Erythroblast (primary cell): ENCODE results near the gene ESPL1.
"Not testable (repeated sequence)": the region's sequence is repeated elsewhere in the genome, so short reads cannot be mapped to it uniquely, and the experiment has no call there.

ENCODE experiments used
- DNase-seq, 2 experiments: peaks; one replicate each; lab custom pipeline; 2025; lab: John Stamatoyannopoulos, UW
- GATA1 ChIP-seq: IDR thresholded peaks from 2 replicates; pipeline ENCODE4 v1.6.1; 2011; ENCODE audit warnings: low read depth, mild to moderate bottlenecking, control low read depth, low read length, moderate library complexity
- POLR2A ChIP-seq: IDR thresholded peaks from 2 replicates; pipeline ENCODE4 v1.6.1; 2011; ENCODE audit warnings: mild to moderate bottlenecking, low read length

The ESPL1 gene

DNA sequence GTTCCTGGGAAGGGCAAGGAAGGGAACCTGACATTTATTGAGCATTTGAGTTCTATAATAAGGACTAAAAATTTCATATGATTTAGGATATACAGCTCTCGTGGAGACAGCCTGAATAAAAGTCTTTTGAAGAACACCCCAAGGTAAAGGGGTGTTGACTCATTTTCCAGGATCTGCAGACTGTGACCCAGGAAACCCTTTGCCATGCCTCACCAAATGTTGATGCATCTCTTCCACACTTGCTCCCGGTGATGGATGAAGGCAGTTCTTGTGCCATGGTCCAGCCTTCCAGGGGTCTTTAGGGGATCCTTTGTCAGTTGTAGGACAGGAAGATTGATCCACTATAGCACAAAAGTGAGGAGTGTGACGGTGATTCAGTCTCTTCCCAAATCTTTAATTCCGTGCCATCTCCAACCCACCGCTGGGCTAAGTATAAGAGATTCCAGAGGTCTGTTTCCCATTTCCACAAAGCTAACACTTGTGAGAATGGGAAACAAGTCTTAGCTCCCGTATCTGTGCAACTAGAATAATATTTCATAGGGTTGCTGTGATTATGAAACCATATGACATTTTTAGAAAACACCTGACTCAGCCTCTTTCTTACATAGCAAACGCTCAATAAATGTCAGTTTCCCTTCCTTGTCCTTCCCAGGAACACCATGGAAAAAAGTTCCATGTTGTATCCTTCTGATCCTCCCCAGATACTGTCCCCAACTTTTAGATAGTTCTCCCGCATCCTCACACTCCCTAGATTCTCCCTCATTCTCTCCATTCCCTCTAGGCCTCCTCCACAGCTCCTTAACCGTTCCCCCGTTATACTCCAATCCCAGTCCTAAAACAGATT is 52.5 kb downstream of the ESPL1 start:
- DNase-seq = peak in 1 of 2 experiments; percentile 61
- TF ChIP-seq POLR2A (no peak), GATA1 (no peak)

DNA sequence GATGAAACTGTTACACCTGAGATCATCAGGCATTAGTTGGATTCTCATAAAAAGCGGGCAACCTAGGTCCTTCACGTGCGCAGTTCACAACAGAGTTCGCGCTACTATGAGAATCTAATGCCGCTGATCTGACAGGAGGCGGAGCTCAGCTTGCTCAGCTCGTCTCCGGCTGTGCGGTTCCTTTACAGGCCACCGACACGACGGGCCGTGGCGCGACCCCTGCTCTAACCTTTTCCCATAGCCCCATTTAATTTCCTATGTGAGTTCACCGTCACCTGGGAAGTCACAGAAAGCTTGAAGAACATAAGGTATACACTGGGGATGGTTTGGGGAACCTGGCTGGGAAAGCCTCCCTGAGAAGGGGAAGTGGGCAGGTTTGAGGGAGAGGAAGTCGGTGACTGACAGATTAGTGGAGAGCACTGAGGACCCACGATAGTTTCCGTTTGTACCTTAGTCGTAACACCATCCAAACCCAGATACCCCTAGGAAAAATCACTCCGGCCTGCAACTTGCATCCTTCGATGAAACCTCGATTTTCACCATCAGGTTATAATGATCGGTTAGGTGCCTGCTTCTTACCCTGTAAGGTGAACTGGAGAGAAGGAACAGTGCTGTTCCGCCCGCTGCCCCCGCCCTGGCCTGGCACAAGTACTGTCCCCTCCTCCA is 56.1 kb downstream of the ESPL1 start:
- TF ChIP-seq POLR2A = no peak
- no peak for TF ChIP-seq GATA1
- DNase-seq = peak; percentile 73 to 74

GRCh38 chr12:53324779-53325510 is 56.8 kb downstream of the ESPL1 start:
- TF ChIP-seq POLR2A (peak; percentile 74), GATA1 (no peak)
- peak; percentile 96 to 97 for DNase-seq

- DNase-seq = peak in 1 of 2 experiments; percentile 47
- TF ChIP-seq GATA1 (no peak), POLR2A (no peak)
Measured at GRCh38 chr12:53325511-53326061, 57.5 kb downstream of the ESPL1 start.

GRCh38 chr12:53326460-53327185 is 58.5 kb downstream of the ESPL1 start:
- TF ChIP-seq POLR2A (no peak), GATA1 (no peak)
- no peak for DNase-seq

DNA sequence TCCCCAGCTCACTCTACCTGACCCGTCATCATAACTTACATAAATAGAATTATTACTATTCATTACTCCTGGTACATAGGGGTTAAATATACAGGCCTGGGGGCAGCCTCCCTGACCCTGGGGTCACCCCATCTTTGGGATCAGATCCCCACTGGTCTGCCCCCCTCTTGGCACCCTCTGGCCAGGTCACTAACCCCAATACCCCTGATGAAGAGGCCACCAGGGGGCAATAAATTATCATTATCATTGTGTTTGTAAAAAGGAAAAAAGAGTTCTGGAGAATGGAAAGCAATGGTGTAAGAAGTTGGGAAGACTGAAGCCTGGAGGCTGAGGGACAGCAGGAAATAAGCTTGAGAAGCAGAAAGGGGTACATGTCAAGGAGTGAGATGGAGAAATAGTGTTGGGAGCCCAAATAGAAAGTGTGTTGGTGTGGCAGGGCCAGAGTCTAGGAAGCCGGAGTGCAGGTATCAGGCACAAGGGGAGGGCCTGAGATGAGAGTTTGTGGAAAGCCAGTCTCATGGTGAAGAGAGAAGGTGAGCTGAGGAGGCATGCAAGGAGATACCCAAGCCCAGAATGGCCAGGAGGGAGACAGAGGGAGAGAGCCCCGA is 59.4 kb downstream of the ESPL1 start:
- TF ChIP-seq POLR2A = no peak
- no peak for TF ChIP-seq GATA1
- DNase-seq = peak in 1 of 2 experiments; percentile 37

DNA sequence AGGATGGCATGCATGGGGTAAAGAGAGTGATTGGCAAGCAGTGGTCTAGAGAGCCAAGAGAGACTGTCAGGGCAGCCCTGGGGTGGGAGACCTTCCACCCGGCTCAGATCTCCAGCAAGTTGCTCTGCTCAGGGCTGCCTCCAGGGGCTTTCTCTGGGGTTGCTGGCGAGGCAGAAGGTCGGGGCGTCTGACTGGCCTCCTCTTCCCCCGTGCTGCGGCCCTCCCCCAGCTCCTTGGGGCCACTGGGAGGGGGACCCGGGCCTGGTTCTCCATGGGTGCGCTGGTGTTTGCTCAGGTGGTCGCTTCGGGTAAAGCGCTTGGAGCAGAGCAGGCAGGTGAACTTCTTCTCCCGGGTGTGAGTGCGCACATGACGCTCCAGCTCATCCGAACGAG is 59.9 kb downstream of the ESPL1 start:
- no peak for TF ChIP-seq POLR2A
- no peak for TF ChIP-seq GATA1

GRCh38 chr12:53330671-53331070 is 62.6 kb downstream of the ESPL1 start:
- TF ChIP-seq POLR2A (no peak), GATA1 (no peak)
- no peak for DNase-seq

More for the DNA sequence above, 59.9 kb downstream of the ESPL1 start:
- no peak for DNase-seq

GRCh38 chr12:53332339-53332738 is 64.2 kb downstream of the ESPL1 start:
- not testable (repeated sequence) for DNase-seq

DNA sequence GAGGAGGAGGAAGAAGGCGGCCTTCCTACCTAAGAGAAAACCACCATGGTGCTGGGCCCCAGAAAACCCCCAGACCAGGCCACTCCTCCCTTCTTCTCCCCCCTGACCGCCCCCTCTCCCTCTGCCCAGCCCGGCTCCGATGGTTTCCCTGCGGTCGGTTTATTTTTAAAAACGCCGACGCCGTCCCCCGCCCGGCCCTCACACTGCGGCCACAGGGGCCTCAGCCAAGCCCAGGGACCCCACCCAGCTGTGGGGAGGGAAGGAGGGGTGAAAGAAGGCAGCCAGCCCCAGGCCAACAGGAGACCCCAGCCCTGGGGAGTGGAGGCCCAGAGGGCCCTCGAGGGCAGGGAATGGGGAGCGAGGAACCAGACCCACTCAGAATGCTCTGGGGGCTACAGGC is 64.6 kb downstream of the ESPL1 start:
- TF ChIP-seq POLR2A = no peak
- TF ChIP-seq GATA1 = no peak
- no peak for DNase-seq

- DNase-seq = no peak
- TF ChIP-seq POLR2A = no peak
- no peak for TF ChIP-seq GATA1
Measured at GRCh38 chr12:53333289-53333688, 65.2 kb downstream of the ESPL1 start.

GRCh38 chr12:53333845-53334244 is 65.7 kb downstream of the ESPL1 start:
- DNase-seq = no peak
- no peak for TF ChIP-seq GATA1
- TF ChIP-seq POLR2A = no peak
